Dermis blood vessel endothelial cell (primary cell): ENCODE measurements around the gene ACTR10. TPM values are rescaled to one million over a fixed set of nuclear protein-coding genes. Genes with fewer than 3 reads are reported as not detected.
"Not testable (repeated sequence)": the region's sequence is repeated elsewhere in the genome, so short reads cannot be mapped to it uniquely, and the experiment has no call there.

Experiments
- DNase-seq: peaks from one replicate; pipeline ENCODE4 v3.0.0; 2010
- total RNA-seq: library from RNA; depleted of rRNA; stranded (reverse); fragments of >200 nt; gene quantifications from 2 replicates; pipeline ENCODE4 v1.2.3, GENCODE V29; 2014

ACTR10 gene
- total RNA-seq, 1 donor from 2014 or later: 42.4 TPM

- no peak for DNase-seq
Measured at GRCh38 chr14:58227096-58227819, 27.3 kb downstream of the ACTR10 start.

GRCh38 chr14:58238252-58239243, 38.6 kb downstream of the ACTR10 start:
- peak; percentile 10 for DNase-seq

- DNase-seq: peak; percentile 72
Measured at GRCh38 chr14:58239244-58240195, 39.6 kb downstream of the ACTR10 start.

- DNase-seq: peak; percentile 55
Measured at GRCh38 chr14:58243790-58244555, 44.0 kb downstream of the ACTR10 start.

GRCh38 chr14:58244556-58245387, 44.8 kb downstream of the ACTR10 start, which contains the start of gene PSMA3:
Gene PSMA3, plus strand, starts transcription at chr14:58244843. Its CDS starts 78 bp downstream, at chr14:58244921.
- DNase-seq: peak; percentile 98

- DNase-seq: no peak
Measured at GRCh38 chr14:58245562-58245961, 45.6 kb downstream of the ACTR10 start.

GRCh38 chr14:58249611-58250010, 49.7 kb downstream of the ACTR10 start:
- DNase-seq: no peak

GRCh38 chr14:58258156-58258555, 58.2 kb downstream of the ACTR10 start:
- no peak for DNase-seq

GRCh38 chr14:58262005-58262404, 62.1 kb downstream of the ACTR10 start:
- not testable (repeated sequence) for DNase-seq

GRCh38 chr14:58265401-58265800, 65.5 kb downstream of the ACTR10 start:
- DNase-seq: no peak

- no peak for DNase-seq
Measured at GRCh38 chr14:58270628-58271027, 70.7 kb downstream of the ACTR10 start.

GRCh38 chr14:58272588-58273372, 72.8 kb downstream of the ACTR10 start:
- peak; percentile 49 for DNase-seq

GRCh38 chr14:58274881-58275280, 74.9 kb downstream of the ACTR10 start:
- no peak for DNase-seq

GRCh38 chr14:58275527-58276190, 75.7 kb downstream of the ACTR10 start:
- DNase-seq: no peak

GRCh38 chr14:58276208-58276607, 76.3 kb downstream of the ACTR10 start:
- DNase-seq: no peak

- DNase-seq: no peak
Measured at GRCh38 chr14:58278177-58278576, 78.2 kb downstream of the ACTR10 start.

- DNase-seq: peak; percentile 96
Measured at GRCh38 chr14:58280954-58281787, 81.2 kb downstream of the ACTR10 start.

- no peak for DNase-seq
Measured at GRCh38 chr14:58281969-58282368, 82.0 kb downstream of the ACTR10 start.
